ENCODE data around the gene ANGPTL4. TPM values are rescaled to one million over a fixed set of nuclear protein-coding genes. Genes with fewer than 3 reads are reported as not detected.

Gene ANGPTL4
- total and polyA plus RNA-seq, 2 of the 13 experiments (the other 11 are each of a cell fraction or from before 2014, with no cell fraction given), result 0.80 to 21.7 TPM

DNA sequence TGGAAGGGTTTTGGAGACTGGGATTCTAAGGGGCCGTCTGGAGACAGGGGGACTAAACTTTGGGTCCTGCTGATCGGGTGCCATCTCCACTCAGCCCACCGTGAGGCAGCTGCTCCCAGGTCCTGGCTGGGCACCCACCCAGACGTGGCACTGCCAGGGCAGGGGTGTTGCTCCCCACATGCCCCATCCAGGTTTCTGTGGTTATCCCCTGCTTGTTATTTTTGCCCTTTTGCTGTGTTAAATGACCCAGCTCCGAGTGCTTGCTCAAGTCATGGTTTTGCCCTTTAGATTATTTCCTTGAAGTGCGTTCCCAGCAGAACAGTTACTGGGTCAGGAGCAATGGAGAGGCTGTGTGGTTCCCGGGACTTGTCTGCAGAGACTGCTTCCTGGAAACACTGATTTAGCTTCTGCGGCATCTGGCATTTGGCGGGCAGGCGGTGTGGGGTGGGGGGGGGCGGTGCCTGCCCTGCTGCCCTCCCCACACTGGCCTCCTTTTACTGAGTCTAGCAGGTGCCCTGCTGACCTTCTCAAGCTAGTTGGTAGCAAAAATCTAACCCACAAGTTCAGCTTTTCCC lies 28.1 kb downstream of the ANGPTL4 start (continued):
- TF ChIP-seq, protein P1, sequence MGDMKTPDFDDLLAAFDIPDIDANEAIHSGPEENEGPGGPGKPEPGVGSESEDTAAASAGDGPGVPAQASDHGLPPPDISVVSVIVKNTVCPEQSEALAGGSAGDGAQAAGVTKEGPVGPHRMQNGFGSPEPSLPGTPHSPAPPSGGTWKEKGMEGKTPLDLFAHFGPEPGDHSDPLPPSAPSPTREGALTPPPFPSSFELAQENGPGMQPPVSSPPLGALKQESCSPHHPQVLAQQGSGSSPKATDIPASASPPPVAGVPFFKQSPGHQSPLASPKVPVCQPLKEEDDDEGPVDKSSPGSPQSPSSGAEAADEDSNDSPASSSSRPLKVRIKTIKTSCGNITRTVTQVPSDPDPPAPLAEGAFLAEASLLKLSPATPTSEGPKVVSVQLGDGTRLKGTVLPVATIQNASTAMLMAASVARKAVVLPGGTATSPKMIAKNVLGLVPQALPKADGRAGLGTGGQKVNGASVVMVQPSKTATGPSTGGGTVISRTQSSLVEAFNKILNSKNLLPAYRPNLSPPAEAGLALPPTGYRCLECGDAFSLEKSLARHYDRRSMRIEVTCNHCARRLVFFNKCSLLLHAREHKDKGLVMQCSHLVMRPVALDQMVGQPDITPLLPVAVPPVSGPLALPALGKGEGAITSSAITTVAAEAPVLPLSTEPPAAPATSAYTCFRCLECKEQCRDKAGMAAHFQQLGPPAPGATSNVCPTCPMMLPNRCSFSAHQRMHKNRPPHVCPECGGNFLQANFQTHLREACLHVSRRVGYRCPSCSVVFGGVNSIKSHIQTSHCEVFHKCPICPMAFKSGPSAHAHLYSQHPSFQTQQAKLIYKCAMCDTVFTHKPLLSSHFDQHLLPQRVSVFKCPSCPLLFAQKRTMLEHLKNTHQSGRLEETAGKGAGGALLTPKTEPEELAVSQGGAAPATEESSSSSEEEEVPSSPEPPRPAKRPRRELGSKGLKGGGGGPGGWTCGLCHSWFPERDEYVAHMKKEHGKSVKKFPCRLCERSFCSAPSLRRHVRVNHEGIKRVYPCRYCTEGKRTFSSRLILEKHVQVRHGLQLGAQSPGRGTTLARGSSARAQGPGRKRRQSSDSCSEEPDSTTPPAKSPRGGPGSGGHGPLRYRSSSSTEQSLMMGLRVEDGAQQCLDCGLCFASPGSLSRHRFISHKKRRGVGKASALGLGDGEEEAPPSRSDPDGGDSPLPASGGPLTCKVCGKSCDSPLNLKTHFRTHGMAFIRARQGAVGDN (CRISPR knock-in tag; IDR thresholded peaks at IDR 0.05), result peak; percentile 2; the same call in 1 of the 2 replicates
- TF ChIP-seq EP300 (IDR thresholded peaks at IDR 0.05; ENCODE audit: low read depth in 2 of 2, low read length in 2 of 2) (no peak), EP300 (CRISPR knock-in tag; IDR thresholded peaks at IDR 0.05; ENCODE audit: borderline replicate concordance) (no peak)

GRCh38 chr19:8393192-8393870 lies 29.4 kb downstream of the ANGPTL4 start:
- Histone ChIP-seq H3K4me1 (ENCODE audit: insufficient read depth, low read length) (peaks cover 79% of the 10 kb centered on the region), H3K27me3 (ENCODE audit: control insufficient read depth in 1 of 2, insufficient read depth in 2 of 2, low read length in 2 of 2) (no peaks in the 10 kb centered on the region), H3K36me3 (replicated peaks in 1 of 2; ENCODE audit: control insufficient read depth in 1 of 2, insufficient read depth in 2 of 2, low read length in 2 of 2) (no peaks in the 10 kb centered on the region; a peak in 1 of 5 replicates), H3K9ac (ENCODE audit: insufficient read depth, low read depth, low read length) (0 out of 2 replicates have a peak overlapping the region, but pooled peaks have one; percentile 32), H3K4me3 (replicated peaks in 1 of 3; ENCODE audit: insufficient read depth in 1 of 3, low read depth in 2 of 3, low read length in 3 of 3) (peak overlapping the region in 1 of 3 experiments; percentile 30; a peak in 1 of 6 replicates), H3K4me2 (ENCODE audit: low read depth, low read length) (peak overlapping the region; percentile 37; the same call in 1 of the 2 replicates), H2AFZ (ENCODE audit: low read length) (no peak overlapping the region), H4K20me1 (ENCODE audit: insufficient read depth, low read length) (peaks cover 9% of the 10 kb centered on the region), H3K9me3 (ENCODE audit: low read length) (no peaks in the 10 kb centered on the region), H3K27ac (ENCODE audit: extremely low read length, insufficient read depth, low read length) (peak overlapping the region; percentile 74), H3K79me2 (ENCODE audit: insufficient read depth, low read length) (peaks cover 57% of the 10 kb centered on the region)
- in situ Hi-C loops (cut with HindIII; ENCODE audit: extremely low pct_ligation_motif_present, low pct_unique_long_range_greater_than_20kb) (no loop called here), intact Hi-C loops (cut with micrococcal nuclease; ENCODE audit: unreplicated experiment) (no loop called here)
- WGBS (ENCODE audit: low lambda C conversion rate), result 75% methylated on average over 2 of the region's 8 CpGs
- ChIA-PET CTCF (ENCODE audit: low intra/inter-chr PET ratio, low total read pairs) (no interaction called here), POLR2A (interaction anchor here (0.9 to 1.8 kb wide), 6 partner anchors 12 to 72 kb away, joined by 3 to 12 read pairs (median 4); partner anchors contain the start of genes ANGPTL4, MARCHF2, NDUFA7 and RPS28)
- no peak for ATAC-seq
- no TSS peak for BruUV-seq (replicated peaks)
- TF ChIP-seq, protein P2, sequence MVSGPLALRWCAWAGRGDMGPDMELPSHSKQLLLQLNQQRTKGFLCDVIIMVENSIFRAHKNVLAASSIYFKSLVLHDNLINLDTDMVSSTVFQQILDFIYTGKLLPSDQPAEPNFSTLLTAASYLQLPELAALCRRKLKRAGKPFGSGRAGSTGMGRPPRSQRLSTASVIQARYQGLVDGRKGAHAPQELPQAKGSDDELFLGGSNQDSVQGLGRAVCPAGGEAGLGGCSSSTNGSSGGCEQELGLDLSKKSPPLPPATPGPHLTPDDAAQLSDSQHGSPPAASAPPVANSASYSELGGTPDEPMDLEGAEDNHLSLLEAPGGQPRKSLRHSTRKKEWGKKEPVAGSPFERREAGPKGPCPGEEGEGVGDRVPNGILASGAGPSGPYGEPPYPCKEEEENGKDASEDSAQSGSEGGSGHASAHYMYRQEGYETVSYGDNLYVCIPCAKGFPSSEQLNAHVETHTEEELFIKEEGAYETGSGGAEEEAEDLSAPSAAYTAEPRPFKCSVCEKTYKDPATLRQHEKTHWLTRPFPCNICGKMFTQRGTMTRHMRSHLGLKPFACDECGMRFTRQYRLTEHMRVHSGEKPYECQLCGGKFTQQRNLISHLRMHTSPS (CRISPR knock-in tag; IDR thresholded peaks at IDR 0.05; ENCODE audit: low read depth), result peak; percentile 7; the same call in 1 of the 2 replicates
- TF ChIP-seq ATF1 (CRISPR knock-in tag; IDR thresholded peaks at IDR 0.05), result no peak
- DNase-seq (ENCODE audit: low spot score), result no peak
- FAIRE-seq, result no peak
